CD4-positive, alpha-beta T cell treated with Interleukin-21 for 1 hour (primary cell): ENCODE measurements around the gene DISC1.

Source experiments
- DNase-seq: peaks from one replicate; pipeline ENCODE4 v3.0.0-alpha.2; 2020

Gene DISC1

GRCh38 chr1:231918239-231919015, 291.8 kb downstream of the DISC1 start:
- peak; percentile 40 for DNase-seq

DNA sequence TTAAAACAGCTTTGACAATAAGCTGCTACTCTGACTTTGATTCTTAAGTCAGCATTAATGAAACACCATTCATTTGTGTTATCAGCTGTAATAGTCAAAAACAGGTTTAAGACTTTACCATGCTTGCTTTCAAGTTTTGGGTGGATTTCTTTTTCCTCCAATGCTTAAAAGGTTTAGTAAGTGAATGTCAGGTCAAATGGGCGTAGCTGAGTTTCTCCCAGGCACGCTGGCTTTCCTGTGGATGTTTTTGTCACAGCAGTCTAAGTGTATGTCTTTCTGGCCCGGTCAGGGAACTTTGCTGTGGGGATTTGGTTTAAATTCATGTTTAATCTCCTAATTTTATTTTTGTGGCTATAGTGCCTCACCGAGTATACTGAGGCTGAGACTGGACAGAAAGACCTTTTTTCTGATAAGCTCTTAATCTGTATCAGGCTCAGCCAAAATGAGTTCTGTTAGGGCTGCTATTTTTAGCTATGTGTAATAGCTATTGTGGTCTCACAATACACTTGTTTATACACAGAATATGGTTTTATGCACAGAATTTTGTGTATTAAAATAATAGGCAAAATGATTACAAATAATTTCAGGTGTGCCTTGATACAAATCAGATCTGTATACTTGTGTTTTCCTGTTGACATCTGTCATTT, 292.8 kb downstream of the DISC1 start:
- DNase-seq = no peak

GRCh38 chr1:231919886-231920285, 293.3 kb downstream of the DISC1 start:
- DNase-seq = peak; percentile 45

DNA sequence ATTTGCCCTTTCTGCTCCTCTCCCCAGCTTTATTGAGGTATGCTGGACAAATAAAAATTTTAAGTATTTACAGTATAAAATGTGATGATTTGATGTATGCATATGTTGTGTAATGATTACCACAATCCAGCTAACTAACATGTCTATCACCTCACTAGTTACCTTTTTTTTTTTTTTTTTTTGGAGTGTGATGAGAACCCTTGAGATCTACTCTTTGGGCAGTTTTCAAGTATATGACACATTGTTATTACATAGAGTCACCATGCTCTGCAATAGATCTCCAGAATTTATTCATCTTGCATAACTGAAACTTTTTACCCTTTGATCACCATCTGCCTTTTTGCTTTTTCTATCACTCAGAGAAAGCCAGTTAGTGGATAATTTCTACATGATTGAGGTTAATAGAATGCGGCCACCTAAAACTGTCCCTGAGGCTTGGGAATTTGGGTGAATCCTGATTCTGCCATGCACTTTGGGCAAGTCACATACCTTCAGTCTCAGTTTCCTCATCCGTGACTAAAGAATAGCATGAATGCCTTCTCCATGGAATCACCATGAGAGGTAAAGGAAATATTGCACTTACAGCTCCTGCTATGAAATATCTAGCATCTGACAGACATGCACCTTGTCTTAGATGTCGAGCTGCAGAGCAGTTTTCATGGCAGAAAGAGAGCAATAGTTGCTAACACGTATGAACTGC, 295.2 kb downstream of the DISC1 start:
- DNase-seq = no peak

- DNase-seq = no peak
Observed at GRCh38 chr1:231923491-231924041, 297.0 kb downstream of the DISC1 start.

DNA sequence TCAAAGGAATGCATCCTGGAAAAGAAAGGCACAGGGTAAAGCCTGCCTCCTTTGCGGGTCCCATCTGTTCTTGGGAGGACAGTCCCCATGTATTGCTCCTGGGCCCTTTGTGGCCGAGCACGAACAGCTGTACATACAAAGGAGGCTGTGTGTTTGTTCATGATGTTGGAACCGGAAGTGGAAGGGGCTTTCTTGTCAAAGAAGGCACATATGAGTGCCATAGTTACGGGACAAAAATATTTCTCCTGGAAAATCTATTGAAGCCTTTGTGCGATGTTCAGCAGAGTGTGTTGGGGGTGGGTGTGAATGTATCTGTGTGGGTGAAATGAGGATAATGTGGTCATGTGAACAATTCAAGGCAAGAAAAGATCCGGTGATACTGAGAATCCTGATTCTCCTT, 297.6 kb downstream of the DISC1 start:
- DNase-seq = no peak

- DNase-seq = no peak
Observed at GRCh38 chr1:231925864-231926263, 299.3 kb downstream of the DISC1 start.

DNA sequence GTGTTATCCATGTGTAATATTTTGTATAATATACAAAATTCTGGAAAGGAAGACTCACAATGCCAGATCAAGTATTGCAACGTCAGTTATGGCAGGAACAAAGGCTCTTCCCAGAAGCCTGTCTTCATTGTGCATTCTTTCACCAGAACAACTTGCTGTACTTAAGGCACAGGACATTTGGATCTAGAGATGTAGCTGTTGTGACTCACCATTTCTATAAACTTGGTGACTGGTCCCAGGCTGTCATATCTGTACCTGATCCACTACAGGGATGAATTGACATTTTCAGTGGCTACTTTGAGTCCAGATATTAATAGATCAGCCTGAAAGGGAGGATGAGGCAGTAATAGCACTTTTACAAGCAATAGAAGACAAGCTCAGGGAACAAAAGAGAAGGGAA, 299.8 kb downstream of the DISC1 start:
- DNase-seq = no peak

- no peak for DNase-seq
Observed at GRCh38 chr1:231926933-231927332, 300.3 kb downstream of the DISC1 start.

DNA sequence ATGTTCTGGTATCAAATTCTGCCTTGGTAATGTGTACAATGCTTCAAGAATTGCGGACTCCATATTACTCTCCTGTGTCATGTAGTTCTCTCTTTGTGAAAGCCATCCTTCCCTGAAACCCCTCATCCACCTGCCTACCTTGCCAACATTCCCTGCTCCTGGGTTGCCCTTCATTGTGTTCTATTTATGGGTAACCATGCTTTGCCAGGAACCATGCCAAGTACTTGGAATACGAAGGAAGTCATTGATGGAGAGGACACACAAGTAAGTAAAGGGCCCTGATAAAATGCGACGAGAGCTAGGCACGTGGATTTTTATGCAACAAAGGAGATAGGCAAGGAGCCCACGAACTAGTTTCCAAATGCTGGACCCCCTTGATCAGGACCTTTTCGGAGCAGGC, 300.8 kb downstream of the DISC1 start:
- no peak for DNase-seq

GRCh38 chr1:231929311-231929710, 302.7 kb downstream of the DISC1 start:
- DNase-seq = no peak

- DNase-seq = no peak
Observed at GRCh38 chr1:231930257-231930947, 303.8 kb downstream of the DISC1 start.

GRCh38 chr1:231931146-231931545, 304.6 kb downstream of the DISC1 start:
- DNase-seq = no peak

DNA sequence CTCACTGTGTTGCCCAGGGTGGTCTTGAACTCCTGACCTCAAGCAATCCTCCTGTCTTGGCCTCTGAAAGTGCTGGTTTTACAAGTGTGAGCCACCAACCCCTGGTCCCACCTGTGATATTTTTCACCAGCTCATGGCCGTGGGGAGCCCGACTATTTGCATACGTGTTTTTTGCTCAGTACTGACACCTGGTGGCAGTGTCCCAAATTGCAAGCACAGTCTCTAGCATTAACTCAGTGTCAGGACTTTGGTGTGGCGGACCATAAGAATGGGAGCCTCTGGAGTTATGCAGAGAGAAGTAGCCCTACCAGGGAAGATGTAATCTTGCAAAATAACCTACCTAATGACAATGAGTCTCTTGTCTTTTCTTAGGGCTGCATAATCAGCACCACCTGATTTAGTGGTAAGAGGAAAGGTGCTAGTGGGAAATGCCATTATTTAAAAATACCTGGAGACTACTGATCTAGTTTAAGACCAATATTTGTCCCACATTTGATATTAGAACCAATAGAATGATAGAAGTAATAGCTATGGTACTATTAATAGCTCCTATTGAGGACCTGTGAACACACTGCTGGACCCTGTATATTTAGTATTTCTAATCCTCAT, 305.4 kb downstream of the DISC1 start:
- peak; percentile 38 for DNase-seq

DNA sequence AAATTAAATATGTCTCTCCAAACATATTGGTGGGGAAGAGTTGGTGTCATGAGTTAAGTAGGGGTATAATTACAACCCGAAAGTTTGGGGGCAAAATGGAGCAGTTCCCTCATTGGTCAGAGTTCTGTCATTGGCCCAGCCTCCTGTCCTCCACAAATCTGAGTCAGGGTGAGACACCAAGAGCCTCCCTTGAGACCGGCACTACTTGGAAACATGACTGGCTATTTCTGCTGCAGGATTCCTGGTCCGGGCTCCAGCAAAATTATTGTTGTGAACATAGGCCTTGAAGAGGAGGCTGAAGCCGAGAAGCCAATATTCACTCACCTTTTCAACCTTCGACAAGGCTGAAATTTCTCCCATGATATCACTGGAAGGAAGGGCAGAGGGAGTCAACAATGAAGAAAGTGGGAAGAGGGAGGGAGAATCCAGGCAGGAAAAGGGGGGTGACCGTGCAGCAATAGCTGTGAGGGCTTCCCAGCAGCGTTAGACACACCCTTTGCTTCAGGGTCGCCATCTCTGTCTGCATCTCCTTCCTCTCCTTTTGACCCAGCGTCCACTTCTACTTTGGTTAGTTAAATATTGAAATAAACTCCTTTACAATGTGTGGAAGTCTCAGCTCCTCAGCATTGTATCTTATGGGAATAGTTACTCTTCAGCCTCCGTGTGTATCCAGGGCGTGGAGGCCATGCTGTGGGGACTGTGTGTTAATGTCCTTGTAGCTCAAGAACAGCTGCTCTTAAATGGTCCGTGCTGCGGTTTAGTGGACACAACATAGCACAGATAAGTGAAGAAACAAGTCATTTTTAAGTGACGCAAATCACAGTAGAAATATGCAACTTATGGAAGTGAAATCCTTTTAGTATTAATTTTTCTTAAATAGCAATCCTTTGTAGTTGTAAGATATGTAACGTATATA, 307.4 kb downstream of the DISC1 start:
- DNase-seq = no peak

DNA sequence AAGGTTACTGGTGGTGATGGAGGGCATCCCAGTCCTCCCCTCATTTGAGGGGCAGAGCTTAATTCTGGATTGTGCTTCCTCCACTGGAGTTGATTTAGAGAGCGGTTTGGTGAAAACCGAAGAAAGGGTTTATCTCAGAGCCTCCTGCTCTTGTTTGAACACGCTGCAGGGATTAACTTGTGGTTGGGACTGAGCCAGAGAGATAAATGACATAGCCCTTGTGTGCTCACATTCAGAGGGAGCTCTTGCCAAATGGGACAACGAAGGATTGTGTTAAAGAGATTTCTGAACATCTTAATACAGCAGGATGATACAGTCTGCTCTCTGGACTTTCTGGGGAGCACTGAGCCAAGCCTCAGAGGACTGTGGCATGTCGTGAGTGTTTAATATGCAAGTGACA, 308.2 kb downstream of the DISC1 start:
- no peak for DNase-seq

DNA sequence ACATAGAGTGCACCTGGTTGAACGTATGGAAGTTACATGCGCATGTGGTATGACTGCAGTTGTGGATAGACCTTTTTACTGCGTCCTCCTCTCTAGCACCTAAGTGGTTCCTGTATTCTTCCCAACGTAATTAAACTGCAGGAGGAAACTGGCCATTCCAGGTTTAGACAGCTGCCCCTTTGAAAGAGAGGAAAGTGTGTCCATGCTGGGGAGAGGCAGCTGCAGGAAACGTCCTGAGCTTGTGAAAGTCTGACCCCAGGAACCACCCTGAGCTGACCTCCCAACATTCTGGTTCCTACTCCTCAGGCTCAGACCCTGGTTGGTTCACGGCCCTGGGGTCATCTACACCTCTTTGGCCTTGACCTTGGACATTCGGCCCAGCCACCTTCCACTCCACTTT, 309.3 kb downstream of the DISC1 start:
- DNase-seq = no peak

- DNase-seq = no peak
Observed at GRCh38 chr1:231936983-231937775, 310.6 kb downstream of the DISC1 start.

GRCh38 chr1:231938211-231938610, 311.6 kb downstream of the DISC1 start:
- DNase-seq = no peak

GRCh38 chr1:231938711-231939110, 312.1 kb downstream of the DISC1 start:
- DNase-seq = no peak

- DNase-seq = no peak
Observed at GRCh38 chr1:231939118-231939517, 312.5 kb downstream of the DISC1 start.
